ENCODE data around the gene PRPF40A.
A peak's percentile ranks its signal among the peaks of the same experiment; 100 is the strongest.

PRPF40A gene

DNA sequence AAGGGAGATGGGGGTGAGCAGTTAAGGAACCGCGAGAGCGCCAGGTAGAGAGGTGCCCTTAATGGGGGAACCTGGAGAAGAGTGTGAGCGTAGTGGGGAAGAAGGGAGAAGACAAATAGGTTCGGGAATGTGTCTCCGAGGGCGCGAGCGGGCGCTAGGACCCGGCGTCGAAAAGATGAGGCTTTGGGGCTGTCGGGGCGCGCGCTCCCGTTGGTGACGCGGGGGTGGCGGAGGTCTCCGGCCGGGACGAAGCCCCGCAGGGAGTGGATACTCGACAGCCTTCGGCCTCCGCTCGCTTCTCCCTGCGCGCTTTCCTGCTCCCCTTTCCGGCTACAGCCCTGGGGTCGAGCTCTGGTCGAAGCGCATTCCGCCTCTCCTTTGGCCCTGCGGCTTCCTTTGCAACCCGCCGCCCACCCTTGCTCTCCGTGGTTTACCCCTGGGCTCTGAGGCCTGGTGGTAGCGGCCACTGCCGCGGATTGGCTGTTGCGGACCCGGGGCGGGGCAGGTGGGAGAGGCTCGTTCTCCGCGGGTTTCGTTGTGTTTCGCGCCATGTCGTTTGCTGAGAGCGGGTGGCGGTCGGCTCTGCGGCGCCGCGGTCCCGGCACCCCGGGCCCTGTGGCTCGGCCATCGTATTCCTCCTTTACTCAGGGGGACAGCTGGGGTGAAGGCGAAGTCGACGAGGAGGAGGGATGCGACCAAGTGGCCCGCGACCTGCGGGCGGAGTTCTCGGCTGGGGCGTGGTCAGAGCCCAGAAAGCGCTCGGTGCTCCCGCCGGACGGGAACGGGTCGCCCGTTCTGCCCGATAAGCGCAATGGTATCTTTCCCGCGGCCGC, 1.0 kb upstream of the PRPF40A start, which contains the start of gene ARL6IP6:
Gene ARL6IP6, plus strand, starts transcription at position 545 of the 833 bp plus-strand sequence. Its CDS starts 5 bp downstream, at position 550.
- peak; percentile 92 for DNase-seq (ENCODE audit: low spot score)

DNA sequence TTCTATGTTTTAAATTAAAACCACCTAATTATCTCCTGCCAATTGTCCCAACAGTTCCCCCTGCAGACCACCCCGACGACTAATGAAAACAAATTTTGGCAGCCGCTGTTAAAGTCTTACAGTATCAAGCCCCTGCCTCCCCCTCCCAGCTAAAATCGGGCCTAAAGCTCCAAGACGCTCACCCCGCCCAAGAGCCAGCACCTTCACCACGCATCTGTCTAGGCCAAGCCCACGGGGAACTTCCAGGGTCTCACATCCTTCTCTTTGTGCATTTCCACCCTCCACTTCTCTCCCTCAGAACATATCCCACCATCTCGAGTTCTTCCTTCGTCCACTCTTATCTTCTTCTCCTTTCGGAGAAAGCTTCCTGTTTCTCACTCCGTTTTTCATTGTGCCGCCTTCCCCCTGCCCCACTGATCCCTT, 445 bp downstream of the PRPF40A start:
- DNase-seq (ENCODE audit: low spot score) = peak; percentile 22

DNA sequence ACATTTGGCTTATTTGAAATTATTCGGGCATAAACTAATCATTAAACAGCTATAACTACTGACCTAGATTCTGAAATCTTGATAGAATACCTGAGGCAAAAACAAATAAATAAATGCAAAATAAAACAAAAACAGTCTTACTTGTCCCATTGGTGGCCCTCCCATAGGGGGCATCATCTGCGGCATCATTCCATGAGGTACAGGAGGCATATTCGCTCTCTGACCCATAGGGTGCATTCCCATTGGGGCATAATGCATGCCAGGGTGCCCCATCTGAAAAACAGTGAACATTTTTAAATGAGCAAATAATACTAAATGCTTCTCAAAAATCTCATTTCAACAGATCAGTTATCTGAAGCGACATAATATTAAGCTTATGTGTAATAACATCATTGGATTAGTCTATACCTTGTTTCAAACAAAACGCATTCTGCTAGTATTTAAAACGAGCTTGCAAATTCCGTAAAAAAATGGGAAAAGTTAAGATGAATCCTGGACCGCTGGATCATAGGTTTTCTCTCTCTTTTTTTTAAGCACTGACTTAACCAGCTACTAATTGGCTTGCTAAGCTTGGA, 1.3 kb downstream of the PRPF40A start:
- peak; percentile 57 for DNase-seq (ENCODE audit: low spot score)

DNA sequence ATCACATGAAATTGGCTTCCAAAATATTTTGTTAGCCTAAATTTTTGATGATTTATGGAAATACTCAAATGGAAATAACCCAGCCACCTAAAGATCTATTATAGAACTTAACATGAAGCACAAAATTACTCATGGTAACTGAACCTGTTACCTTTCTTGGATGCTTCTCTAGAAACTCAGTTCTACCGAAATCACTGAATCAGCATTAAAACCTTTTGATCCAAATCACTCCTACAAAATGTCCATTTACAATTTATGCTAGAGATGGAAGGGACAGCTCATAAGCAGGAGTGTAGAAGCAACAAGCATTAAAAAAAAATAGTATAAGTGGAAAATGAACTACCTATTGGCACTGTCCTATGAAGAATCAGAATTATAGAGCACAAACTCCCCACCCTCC, 2.1 kb downstream of the PRPF40A start:
- DNase-seq (ENCODE audit: low spot score) = no peak

DNA sequence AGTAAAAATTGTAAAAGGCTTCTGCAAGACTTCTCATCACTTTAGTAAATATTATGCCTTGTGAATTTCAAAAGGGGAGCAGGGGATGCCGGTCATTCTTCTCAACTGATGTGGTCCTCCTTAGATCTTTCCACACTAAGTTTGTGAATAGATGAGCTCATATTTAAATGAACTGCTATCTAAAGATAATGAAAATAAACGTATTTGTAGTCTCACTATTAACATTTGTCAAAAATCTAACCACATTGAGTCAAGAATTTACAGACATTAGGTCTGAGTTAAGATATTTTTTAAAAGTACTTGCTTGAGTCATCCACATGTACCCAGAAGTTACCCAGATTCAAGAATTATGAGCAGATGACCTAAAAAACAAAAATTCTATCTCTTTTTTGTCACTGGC, 6.5 kb downstream of the PRPF40A start:
- DNase-seq (ENCODE audit: low spot score) = no peak

DNA sequence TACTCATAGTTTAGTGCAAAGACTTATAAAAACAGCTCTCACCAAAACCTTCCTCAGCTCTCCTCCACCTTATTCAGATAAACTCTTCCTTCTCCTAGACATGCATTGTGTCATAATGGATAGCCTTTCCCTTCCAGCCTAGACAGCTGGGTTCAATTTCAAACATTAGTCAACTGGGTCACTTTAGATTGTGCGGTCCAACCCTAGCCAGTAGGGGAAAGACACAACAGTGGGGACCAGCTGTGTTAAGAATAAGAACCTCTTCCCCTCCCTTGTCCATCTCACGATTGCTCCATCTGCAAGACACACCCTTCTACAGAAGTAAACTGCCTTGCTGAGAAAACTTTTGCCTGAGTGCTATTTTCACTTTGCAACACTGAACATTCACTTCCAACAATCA, 8.5 kb downstream of the PRPF40A start:
- no peak for DNase-seq (ENCODE audit: low spot score)

DNA sequence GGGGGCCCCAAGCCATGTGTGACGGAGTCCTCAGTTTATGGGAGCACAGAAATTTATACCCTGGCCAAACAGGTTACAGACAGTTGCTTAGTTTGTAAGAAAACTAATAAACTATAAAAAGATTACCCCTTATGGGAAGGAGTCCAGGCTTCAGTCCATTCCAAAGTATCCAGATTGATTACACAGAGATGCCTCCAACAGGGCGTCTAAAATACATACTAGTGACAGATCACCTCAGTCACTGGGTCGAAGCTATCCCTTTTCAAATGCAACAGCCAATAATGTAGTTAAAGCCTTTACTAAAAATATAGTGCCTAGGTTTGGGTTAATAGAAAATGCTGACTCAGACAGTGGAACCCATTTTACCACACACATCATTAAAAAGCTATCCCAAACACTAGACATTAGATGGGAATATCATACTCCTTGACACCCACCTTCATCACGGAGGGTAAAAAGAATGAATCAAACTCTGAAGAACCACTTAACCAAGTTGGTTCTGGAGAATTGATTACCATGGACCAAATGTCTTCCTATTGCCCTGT, 10.7 kb downstream of the PRPF40A start:
- DNase-seq (ENCODE audit: low spot score) = no peak

DNA sequence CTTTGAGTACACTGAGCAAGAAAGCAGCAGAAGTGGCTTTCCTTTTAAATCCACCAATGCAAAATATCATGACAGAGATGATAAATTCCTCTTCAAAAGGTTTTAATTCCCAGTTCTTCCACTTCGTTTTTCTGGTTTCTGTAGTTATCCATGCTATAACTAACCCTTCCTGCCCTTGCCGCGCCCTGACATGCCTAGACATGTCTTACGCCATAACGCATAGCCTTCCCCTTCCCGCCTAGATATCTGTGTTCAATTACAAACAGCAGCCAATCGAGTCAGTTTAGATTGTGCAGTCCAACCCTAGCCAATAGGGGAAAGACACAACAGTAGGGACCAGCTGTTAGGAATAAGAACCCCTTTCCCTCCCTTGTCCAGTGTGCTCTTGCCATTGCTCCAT, 16.1 kb downstream of the PRPF40A start:
- no peak for DNase-seq (ENCODE audit: low spot score)

DNA sequence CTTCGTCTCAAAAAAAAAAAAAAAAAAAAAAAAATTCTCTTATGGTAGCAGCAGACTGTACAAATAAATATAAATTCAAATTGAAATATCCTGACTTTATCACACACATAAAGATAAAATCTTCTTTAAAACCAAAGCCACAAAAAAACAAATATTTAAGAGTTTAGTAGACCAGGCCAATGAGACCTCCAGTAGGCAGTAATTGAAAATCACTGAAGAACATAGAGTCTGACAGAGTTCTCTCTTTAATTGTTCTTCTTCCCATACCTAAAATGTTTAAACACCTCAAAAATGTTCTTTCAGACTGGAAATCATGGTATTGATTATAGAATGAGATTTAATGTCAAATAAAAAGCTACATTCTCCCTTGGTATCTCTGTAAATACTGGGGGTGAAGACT, 20.8 kb downstream of the PRPF40A start:
- DNase-seq (ENCODE audit: low spot score) = no peak

DNA sequence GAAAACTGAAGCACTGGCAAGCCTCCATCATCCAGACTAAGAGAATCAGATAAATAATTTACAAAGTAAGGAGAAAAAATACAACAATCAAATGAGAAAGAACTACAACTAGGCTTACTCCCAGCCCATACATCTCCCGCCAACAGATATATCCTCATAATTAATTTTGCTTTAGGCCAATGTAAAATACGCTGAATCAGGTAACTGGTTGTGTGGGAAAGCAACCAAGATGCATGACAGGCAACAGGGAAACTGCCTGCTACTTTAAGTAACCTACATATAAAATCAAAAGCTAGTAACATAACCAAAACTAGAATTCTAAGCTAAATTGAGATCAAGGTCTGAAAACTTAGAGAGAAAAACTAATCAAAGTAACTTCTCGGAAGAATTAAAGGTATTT, 21.5 kb downstream of the PRPF40A start:
- no peak for DNase-seq (ENCODE audit: low spot score)

DNA sequence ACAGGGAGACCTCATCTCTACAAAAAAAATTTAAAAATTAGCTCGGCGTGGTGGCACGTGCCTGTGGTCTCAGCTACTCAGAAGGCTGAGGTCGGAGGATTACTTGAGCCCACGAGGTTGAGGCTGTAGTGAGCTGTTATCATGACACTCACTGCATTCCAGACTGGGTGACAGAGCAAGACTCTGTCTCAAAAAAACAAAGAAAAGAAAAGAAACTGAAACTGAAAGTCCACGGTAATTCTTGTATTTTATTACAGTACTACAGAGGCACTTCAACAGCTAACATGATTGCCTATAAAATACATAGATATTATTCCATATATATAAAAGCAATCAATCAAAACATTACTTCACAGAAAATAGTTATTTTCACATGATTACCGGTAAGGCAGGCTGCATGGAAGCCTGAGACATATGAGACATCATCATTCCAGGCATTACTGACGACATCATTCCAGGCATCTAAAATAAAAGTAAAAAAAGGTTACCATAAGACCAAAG, 23.1 kb downstream of the PRPF40A start:
- DNase-seq (ENCODE audit: low spot score) = peak; percentile 53

DNA sequence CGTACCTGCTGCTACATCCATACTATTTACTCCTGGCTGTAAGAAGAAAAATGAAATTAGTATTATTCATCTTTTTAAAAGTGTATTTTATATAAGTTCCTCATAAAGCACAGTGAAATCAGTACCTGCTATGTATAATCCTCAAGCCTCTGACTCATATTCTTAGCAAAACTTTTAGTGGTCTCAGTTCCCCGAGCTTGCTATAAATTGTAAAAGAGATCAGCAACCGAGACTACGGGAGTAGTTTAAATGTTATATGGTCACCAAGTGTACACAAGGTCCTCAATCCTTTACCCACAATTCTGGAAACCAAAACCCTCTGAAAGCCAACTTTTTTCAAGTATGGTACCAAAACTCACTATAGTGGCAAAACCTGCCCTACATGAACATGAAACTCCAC, 24.2 kb downstream of the PRPF40A start:
- DNase-seq (ENCODE audit: low spot score) = peak; percentile 63

DNA sequence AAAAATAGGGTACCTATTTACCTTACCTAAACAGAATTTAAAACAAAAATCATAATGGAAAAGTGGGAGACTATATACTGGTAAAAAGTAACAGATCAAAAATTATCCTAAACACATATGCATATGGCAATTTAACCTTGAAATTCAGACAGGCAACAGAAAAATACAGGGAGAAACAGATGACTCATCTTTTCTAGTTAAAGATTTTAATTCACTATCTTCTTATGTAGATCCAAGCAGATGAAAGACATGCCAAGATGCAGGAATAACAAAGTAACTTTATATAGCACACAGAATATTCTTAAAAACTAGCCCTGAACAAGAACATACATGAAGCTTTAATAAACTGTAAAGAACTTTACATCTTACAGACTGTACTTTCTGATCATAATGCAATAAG, 30.9 kb downstream of the PRPF40A start:
- no peak for DNase-seq (ENCODE audit: low spot score)

DNA sequence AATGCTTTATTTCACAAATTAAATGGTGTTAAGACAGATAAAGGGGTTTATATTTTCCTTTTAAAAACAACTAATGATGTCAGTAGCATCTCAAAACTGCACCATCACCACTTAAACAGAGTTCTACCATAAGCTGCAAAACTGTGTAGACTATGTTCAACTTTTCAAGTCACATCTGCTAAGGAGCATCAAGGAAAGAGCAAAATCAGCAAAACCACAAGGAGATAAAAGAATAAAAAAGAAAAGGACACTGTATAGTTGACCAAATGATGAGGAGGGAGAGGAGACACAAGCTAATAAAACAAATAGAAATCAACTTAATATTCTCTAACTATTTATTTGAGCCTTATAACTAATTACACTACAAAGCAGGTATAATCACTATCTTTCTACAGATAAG, 33.9 kb downstream of the PRPF40A start:
- DNase-seq (ENCODE audit: low spot score) = no peak

DNA sequence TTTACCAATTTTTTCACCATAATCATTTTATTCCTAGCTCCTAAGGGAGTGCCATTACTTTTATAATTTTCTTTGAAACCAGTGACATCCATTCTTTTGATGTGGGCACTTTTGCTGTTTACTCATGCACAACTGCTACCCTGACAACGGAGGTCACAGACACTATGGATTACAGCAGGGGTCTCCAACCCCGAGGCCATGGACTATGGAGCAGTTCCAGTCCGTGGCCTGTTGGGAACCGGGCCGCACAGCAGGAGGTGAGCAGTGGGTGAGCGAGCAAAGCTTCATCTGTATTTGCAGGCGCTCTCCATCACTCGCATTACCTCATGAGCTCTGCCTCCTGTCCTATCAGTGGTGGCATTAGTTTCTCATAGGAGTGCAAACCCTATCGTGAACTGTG, 34.6 kb downstream of the PRPF40A start:
- DNase-seq (ENCODE audit: low spot score) = no peak

DNA sequence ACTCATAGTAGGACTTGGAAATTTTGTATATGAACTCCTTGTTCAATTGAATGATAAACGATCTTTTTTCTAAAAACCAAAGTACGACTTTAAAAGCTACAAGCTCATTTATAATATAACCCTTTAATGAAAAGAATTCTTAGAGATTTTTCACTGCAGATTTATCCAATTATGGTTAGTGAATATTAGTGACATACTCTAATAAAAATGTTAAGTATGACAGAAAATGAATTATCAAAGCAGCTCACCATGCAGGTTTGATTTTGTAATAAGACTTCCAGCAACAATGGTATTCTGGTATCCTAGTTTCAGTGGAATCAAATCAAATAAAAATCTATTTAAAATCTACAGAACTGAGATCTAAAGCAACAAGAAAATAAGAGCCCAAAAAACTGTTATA, 38.5 kb downstream of the PRPF40A start:
- no peak for DNase-seq (ENCODE audit: low spot score)

DNA sequence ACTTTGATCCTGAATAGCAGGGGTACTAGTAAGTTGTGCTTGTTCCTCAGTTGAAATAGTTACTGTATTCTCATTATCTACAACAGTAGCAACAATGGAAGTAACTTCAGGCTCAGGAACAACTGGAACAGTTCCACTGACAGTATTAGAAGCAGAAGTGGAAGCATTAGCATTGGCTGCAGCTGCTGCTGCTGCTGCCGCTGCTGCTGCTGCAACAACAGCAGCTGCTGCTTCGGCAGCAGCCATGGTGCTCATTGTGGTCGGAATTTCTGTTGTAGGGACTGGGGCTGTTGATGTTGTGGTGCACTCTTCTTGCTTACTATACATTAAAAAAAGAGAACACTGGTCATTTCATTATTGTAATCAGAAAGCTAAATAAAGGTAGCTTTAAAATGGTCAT, 40.8 kb downstream of the PRPF40A start:
- DNase-seq (ENCODE audit: low spot score) = no peak

DNA sequence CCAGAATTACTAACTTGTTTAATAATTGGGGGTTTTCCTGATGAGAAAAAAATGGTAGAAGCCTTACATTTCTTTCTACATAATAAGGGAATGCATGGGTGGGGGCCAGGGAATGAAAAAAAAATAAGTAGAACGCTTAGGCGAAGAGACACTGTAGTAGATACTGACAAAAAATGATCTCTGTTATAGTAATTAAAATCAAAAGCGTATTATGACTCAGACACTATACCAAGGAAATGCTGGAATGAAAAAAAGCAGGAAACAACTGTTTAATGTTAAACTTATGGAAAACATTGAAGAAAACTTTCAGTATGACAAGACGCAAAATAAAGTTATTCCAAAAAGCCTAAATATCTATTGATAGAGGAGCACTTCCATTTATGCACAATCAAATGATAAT, 42.9 kb downstream of the PRPF40A start:
- no peak for DNase-seq (ENCODE audit: low spot score)

DNA sequence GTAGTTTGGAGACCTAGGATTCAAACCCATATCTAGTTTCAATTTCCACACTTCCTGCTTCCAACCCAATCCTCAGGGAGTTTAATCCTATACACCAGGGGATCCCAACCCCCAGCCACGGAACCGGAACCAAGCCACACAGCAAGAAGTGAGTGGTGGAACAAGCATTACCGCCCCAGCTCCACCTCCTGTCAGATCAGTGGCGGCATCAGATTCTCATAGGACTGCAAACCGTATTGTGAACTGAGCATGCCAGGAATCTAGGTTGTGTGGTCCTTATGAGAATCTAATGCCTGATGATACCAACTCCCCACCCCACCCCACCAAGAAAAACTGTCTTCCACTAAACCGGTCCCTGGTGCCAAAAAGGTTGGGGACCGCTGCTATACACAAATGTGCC, 52.5 kb downstream of the PRPF40A start:
- no peak for DNase-seq (ENCODE audit: low spot score)

DNA sequence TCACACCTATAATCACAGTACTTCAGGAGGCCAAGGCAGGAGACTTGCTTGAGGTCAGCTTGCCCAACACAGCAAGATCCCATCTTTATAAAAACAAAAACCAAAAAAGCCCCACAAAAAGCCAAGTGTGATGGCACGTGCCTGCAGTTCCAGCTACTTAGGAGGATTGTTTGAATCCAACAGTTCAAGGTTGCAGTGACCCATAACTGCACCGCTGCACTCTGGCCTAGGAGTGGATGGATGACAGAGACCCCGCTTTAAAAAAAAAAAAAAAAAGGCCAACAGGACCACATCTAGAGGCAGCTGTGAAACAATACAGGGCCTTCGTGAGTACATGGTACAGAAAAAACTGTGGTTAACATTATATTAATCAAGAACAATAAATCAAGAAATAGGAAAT, 56.2 kb downstream of the PRPF40A start:
- DNase-seq (ENCODE audit: low spot score) = no peak

DNA sequence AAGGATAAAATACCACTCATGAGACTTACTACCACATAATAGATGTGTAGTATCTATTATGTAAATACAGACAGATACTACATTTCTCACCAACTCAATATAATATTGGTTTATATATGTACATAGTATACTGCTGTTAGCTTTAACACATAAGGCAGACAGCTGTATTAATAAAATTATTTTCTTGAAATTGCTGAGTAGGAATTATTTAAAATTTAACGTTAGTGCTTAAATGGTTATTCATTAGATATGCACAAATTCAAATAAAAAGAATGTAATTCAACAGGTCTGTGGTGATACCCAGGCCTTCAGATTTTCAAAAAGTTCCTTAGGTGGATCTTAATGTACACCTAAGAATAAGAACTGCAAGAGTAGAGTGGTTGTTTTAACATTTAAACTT, 59.0 kb downstream of the PRPF40A start:
- DNase-seq (ENCODE audit: low spot score) = no peak

DNA sequence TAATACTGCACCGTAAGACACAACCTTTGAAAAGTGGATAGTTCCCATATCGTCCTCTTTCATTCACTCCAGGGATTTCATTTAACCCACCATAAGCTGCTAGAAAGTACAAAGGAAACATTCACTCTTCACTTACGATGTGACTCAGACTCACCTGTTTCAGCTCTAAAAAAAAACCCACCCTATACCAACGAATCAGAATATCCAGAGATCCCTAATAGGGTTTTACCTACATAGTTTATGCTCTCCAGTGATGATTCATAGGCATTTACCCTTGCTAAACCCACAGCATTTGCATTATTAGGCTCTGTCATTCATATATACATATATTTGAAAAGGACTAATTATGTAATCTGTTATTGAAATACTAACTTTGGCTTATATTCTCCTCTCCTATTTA, 60.2 kb downstream of the PRPF40A start:
- DNase-seq (ENCODE audit: low spot score) = no peak

DNA sequence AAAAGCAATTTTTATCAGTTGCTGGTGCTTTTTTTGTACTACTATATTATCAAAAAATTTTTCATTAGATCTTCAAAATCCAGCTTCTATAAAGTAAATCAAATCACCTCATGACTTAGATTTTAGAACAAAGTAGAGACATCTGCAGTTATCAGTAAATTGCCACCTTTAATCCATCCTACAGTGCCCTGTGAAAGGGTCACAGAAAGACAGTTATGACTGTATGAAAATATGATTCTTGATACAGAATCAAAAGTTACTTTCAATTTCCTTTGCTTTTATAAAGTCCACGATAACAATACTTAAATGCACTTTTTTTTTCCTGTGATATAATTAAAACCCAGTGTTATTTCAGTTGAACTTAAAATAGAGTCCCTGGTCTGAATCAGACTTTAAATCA, 61.4 kb downstream of the PRPF40A start:
- peak; percentile 15 for DNase-seq (ENCODE audit: low spot score)

All from activated CD4-positive, alpha-beta T cell treated with anti-CD3 and anti-CD28 coated beads, Interleukin-2, Interleukin-4, amounts not matched to agents 100 ng/mL and 50 ng/mL, durations not matched to agents 16 hours and 8 hours (primary cell).